HG03066 (cell line): ENCODE measurements around the gene SLC17A9.

Experiments used
- ATAC-seq: cut with Tn5 transposase; IDR thresholded peaks from one replicate; pipeline ENCODE4 v1.9.1; 2021; ENCODE audit warnings: low read depth; ENCODE audit not compliant: unreplicated experiment

Gene SLC17A9

DNA sequence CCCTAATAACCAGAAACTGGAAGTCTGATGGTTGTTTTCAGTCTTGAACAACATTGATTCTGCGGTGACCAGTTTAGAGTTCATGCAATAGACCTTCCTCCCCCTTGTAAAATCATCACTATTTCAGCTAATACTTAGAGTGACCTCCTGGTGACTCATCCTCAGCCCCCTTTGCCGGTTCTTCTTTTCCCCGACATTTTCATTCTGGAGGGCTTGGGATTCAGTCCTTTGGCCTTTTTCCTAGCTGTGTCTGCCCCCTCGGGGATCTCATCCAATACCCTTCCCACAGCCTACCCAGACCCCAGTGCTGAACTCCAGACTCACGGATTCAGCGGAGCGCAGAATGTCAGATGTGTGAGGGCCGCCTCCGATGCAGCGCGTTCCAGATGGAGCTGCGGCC, 61.8 kb downstream of the SLC17A9 start:
- no peak for ATAC-seq

DNA sequence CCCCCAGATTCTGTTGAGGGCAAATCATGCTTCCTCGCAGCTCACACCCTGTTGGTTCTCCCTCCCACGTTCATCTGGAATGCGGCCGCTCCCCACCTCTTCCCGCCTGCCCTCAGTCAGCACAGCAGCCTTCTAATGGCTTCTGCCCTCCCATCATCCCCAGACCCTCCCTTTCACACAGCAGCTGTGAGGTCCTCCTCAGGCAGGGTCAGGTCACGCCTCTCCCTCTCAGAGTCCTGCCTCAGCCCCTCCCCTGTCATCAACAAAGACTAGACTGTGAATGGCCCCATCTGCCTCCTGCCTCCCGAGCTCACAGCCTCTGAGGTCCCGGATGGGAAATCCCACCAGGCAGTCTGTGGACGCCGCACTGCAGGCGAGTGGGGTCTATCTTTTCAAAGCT, 62.2 kb downstream of the SLC17A9 start:
- ATAC-seq = no peak

DNA sequence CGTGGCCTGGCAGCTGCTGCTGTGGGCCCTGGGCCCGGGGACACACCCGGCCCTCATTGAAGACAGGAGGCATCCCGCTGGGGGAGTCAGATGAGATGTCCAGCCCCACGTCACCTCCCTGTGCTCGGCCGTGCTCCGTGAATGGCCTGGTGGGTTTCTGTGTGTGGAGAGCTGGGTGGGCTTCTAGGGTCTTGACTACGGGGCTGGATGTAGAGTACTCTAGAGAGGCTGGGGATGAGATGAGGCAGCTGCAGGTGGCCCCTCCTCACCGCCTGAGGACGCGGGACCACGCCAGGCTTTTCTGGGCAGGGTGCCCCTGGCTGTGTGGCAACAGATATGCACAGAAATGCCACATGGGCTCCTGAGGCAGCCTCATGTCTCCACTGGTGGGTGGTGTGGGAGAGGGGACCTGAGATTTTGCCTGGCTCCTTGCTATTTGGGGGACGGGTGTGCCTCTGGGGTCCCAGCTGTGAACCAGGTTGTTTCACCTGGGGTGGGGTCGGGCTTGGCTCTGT, 62.7 kb downstream of the SLC17A9 start:
- ATAC-seq = no peak

DNA sequence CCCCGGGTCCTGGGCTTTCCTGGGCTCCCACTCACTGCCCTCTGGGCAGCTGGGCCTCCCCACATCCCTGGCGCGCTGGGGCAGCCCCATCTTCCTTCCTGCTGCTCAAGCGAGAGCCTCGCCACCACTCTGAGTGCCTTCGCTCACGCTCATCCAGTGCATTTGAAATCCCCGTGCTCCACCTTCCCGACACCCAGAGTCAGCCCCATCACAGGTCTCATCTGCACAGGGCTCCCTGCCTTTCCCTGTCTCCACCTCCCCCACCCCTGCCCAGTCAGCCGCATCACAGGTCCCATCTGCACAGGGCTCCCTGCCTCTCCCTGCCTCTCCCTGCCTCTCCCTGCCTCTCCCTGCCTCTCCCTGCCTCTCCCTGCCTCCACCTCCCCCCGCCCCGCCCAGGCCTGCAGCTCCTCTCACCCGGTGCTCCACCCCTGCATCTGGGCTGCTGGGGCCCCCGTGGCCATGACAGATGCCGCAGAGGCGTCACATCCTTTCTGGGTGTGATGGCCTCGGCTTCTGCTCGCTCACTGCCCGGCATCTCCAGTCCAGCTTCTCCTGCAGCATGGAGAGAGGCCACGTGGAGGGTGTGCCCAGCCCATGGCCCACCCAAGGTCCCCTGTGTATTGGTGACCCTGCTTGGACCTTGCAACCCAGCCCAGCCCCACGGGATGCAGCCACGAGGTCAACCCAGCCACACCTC, 63.3 kb downstream of the SLC17A9 start:
- no peak for ATAC-seq

DNA sequence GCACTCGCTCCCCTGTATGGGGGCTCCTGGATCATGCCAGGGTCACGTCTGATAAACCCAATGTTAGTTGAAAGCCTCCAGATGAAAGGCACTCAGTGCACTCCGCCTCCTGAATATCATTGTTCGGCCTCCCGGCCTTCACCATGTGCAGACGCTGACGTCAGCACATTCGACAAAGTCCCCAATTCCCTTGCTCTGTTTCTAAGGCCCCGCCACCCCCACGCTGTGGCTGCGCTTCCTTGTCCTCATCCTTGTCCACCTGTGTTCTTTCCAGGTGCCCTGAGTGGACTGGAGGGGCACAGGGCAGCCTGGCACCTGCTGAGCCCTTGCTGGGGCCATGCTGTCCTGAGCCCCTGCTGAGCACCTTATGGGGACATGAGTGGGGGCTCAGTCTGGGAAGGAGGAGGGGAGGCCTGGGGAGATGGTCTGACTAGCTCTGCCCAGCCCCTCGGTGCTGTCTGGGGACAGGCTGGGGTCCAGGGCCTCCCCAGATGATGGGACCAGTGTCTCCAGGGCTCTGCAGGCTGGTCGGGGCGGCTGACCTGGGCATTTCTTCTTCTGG, 64.1 kb downstream of the SLC17A9 start:
- ATAC-seq = no peak

DNA sequence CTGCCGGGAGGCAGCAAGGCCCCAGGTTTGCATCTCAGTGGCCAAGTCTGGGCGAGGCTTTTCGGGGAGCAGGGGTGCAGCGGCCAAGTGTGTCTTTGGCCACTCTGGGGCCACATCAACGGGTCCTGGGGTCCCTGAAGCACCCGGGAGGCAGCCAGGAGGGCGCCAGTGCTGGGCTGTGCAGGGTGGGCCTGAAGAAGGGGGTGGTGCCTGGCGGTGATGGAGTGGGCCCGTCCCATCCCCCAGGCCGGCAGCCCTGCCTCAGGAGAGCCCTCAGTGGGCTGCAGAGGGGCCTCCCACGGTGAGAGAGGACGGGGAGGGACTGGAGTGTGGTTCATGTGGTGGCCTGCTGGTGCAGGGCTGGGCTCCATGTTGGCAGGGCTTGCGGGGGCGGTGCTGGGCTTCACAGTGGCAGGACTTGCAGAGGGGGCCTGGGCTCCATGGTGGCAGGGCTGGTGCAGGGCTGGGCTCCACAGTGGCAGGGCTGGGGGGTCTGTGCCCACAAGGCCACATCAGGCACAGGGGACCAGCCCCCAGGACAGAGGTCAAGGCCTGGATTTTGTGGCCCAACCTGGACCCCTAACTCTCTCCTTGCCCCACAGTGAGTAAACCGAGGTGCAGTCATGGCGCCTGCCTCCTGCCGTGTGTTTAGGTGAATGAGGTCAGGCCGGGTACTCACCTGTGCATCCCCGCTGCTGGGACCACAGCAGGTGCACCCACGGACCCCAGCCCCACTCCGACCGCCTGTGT, 64.7 kb downstream of the SLC17A9 start:
- ATAC-seq = no peak

DNA sequence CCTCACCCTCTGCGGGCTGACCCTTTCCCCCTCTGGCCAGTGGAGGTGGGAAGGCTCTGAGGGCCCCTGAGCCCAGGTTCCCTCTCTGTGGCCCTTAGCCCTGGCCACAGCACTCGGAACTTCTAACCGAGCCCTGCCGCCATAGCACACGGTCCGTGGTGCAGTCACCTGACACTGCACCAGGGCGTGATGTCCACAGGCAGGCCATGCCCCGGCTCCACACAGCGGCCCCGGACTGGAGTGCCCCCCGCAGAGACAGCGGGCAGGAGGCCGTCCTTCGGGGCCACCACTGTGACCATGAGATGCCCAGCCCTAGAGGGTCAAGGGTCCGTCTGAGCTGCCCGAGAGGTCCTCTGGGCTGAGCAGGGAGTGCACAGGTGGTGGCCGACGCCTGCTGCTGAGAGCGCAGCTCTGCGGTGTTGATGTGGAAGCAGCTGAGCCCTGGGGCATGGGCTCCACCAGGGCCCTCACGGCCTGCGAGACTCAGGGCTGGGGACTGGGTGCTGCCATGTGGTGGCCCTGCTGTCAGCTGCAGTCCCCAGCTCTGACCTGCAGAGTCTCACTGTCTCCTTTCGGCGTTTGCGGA, 65.4 kb downstream of the SLC17A9 start:
- ATAC-seq = no peak
